HepG2 (cell line): ENCODE measurements around the gene AKR1A1. TPM values are rescaled to one million over a fixed set of nuclear protein-coding genes. Genes with fewer than 3 reads are reported as not detected.

Experiments used
- CBX2 ChIP-seq, 2 experiments: fragments of 200-600 bp in 1 of 2; sonication (generic); formaldehyde crosslinking in 1 of 2; IDR thresholded peaks; 2 replicates each; pipeline versions ENCODE4 v1.7.0 to v1.8.1; 2018 to 2022; ENCODE audit warnings: low read depth in 2 of 2, low read length in 1 of 2, mild to moderate bottlenecking in 1 of 2, missing genetic modification reagents in 1 of 2
- HNF4A ChIP-seq: sonication (generic); formaldehyde crosslinking; IDR thresholded peaks from 2 replicates; pipeline ENCODE4 v1.4.0; 2020; ENCODE audit warnings: missing genetic modification reagents
- MEIS2 ChIP-seq: sonication (generic); formaldehyde crosslinking; IDR thresholded peaks from 2 replicates; pipeline ENCODE4 v1.9.0; 2021; ENCODE audit warnings: mild to moderate bottlenecking, missing genetic modification reagents
- MTF1 ChIP-seq: sonication (generic); formaldehyde crosslinking; IDR thresholded peaks from 2 replicates; pipeline ENCODE4 v1.5.0; 2020; ENCODE audit warnings: missing genetic modification reagents
- PAXIP1 ChIP-seq: sonication (generic); formaldehyde crosslinking; conservative IDR thresholded peaks from 2 replicates; pipeline ENCODE4 v1.4.0; 2020; ENCODE audit warnings: mild to moderate bottlenecking, missing genetic modification reagents, moderate library complexity
- POGZ ChIP-seq: sonication (generic); formaldehyde crosslinking; IDR thresholded peaks from 2 replicates; pipeline ENCODE4 v1.4.0; 2020; ENCODE audit warnings: mild to moderate bottlenecking, missing genetic modification reagents
- THAP8 ChIP-seq: sonication (generic); formaldehyde crosslinking; IDR thresholded peaks from 2 replicates; pipeline ENCODE4 v1.5.1; 2020; ENCODE audit warnings: missing genetic modification reagents, mild to moderate bottlenecking, borderline replicate concordance
- U2AF2 ChIP-seq: fragments of 200-400 bp; formaldehyde crosslinking; IDR thresholded peaks from 2 replicates; pipeline ENCODE4 v1.6.1; 2017; ENCODE audit warnings: low read depth, mild to moderate bottlenecking, low read length
- USF2 ChIP-seq, 2 experiments: sonication (generic) in 1 of 2; formaldehyde crosslinking in 1 of 2; IDR thresholded peaks; 2 replicates each; pipeline versions ENCODE4 v1.5.1 to v1.6.1; 2011 to 2020; ENCODE audit warnings: borderline replicate concordance in 1 of 2, low read depth in 1 of 2, low read length in 1 of 2, mild to moderate bottlenecking in 1 of 2, missing genetic modification reagents in 1 of 2, moderate library complexity in 1 of 2
- ZFX ChIP-seq: sonication (generic); formaldehyde crosslinking; IDR thresholded peaks from 2 replicates; pipeline ENCODE4 v1.4.0; 2020; ENCODE audit warnings: mild to moderate bottlenecking, low read depth, missing genetic modification reagents, moderate library complexity
- ZNF138 ChIP-seq: sonication (generic); formaldehyde crosslinking; IDR thresholded peaks from 2 replicates; pipeline ENCODE4 v1.5.0; 2020; ENCODE audit warnings: mild to moderate bottlenecking, low read depth, missing genetic modification reagents
- ZNF496 ChIP-seq: sonication (generic); formaldehyde crosslinking; IDR thresholded peaks from 2 replicates; pipeline ENCODE4 v1.8.1; 2023; ENCODE audit warnings: mild to moderate bottlenecking, moderate library complexity, missing genetic modification reagents; ENCODE audit not compliant: insufficient replicate concordance
- ZNF501 ChIP-seq: sonication (generic); formaldehyde crosslinking; IDR thresholded peaks from 2 replicates; pipeline ENCODE4 v1.5.1; 2020; ENCODE audit warnings: mild to moderate bottlenecking, moderate library complexity, missing genetic modification reagents
- polyA plus RNA-seq, 8 experiments: library from polyadenylated mRNA; depleted of rRNA in 3 of 8; stranded (reverse) in 7 of 8; unstranded in 1 of 8; fragments of >200 nt; fragmentation: Illumina TruSeq in 4 of 8; extraction: Trizol in 4 of 8; gene quantifications; 2 replicates each; pipeline versions ENCODE4 v1.2.1 to v1.2.3, GENCODE V29; 2011 to 2016; ENCODE audit warnings: low read depth in 4 of 8, missing spikeins in 1 of 8, mixed read lengths in 1 of 8; ENCODE audit not compliant: insufficient read depth in 1 of 8
- total RNA-seq, 5 experiments: library from RNA; depleted of rRNA; stranded (reverse); fragments of >200 nt; fragmentation: Illumina TruSeq; extraction: Trizol; gene quantifications; 2 replicates each; pipeline ENCODE4 v1.2.3, GENCODE V29; 2016; ENCODE audit warnings: low read depth in 1 of 5
- TF ChIP-seq, protein P1 (sequence below): sonication (generic); IDR thresholded peaks from 2 replicates; pipeline ENCODE4 v1.6.1; 2016; ENCODE audit warnings: low read depth, borderline replicate concordance
- TF ChIP-seq, protein P2 (sequence below): sonication (generic); formaldehyde crosslinking; IDR thresholded peaks from 2 replicates; pipeline ENCODE4 v1.8.1; 2023; ENCODE audit warnings: missing genetic modification reagents, mild to moderate bottlenecking, borderline replicate concordance
- TF ChIP-seq, protein P3 (sequence below): IDR thresholded peaks from 2 replicates; pipeline ENCODE4 v1.6.1; 2016; ENCODE audit warnings: low read depth, control low read depth

The AKR1A1 gene
- total and polyA plus RNA-seq, 2 of the 13 experiments (the other 11 are each of a cell fraction or from before 2014, with no cell fraction given), result 181 to 217 TPM

DNA sequence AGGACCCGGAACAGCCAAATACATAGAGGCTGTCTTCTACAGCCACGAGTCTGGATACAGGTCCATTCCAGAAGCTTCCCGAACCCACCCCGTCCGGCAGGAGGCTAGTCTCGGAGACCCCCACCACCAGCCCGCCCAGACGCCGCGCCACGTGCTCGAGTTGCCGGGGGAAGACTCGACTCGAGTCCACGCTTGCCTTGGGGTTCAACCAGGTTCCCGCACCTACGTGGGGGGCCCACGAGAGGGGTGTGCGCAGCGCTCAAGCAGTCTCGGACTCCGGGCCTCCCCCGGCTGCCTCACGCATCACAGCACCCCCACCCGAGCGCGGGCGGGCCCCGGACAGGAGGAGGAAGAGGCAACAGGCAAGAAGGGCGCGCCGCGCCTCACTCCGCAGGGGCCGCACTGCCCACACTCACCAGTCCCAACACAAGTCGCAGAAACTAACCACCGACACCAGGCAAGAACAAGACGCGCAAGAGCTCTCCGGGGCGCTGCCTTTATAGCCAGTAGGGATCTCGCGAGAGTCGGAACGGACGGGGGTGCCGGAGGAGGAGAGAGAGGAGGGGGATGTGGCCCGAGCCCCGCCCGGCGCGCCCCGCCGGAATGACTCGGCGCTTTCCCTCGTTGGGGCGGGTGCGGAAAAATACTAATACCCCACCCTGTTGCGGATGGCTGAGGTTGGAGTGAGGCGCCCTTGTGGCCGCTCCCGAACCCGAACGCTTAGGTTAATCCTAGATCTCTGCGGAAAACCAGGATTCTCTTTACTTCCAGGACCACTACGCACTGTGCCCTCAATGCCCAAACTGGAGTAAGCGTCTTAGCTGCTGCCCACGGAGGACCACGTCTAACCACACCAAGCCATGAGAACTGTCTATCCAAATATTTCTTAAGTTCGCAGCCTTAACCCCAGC is 29.0 kb upstream of the AKR1A1 start, which contains the start of gene PRDX1 (continued):
- TF ChIP-seq POGZ (CRISPR knock-in tag) (peak; percentile 99), MEIS2 (peak; percentile 30; the same call in 1 of the 2 replicates), U2AF2 (no peak), HNF4A (CRISPR knock-in tag) (no peak; the same call in none of the 2 replicates), MTF1 (CRISPR knock-in tag) (0 out of 2 replicates have a peak, but pooled peaks have one; percentile 45), ZNF501 (CRISPR knock-in tag) (peak; percentile 82), USF2 (IDR thresholded peaks at IDR 0.05; ENCODE audit: low read depth, low read length) (no peak), USF2 (CRISPR knock-in tag; IDR thresholded peaks at IDR 0.05; ENCODE audit: borderline replicate concordance) (no peak), ZNF496 (CRISPR knock-in tag) (no peak), CBX2 (IDR thresholded peaks at IDR 0.05; ENCODE audit: low read depth, low read length) (no peak), CBX2 (CRISPR knock-in tag; IDR thresholded peaks at IDR 0.05; ENCODE audit: low read depth) (no peak), THAP8 (CRISPR knock-in tag) (peak; percentile 33; the same call in 1 of the 2 replicates), ZNF138 (CRISPR knock-in tag) (no peak), PAXIP1 (CRISPR knock-in tag) (peak; percentile 76), ZFX (CRISPR knock-in tag) (peak; percentile 87)
- TF ChIP-seq, protein P1, sequence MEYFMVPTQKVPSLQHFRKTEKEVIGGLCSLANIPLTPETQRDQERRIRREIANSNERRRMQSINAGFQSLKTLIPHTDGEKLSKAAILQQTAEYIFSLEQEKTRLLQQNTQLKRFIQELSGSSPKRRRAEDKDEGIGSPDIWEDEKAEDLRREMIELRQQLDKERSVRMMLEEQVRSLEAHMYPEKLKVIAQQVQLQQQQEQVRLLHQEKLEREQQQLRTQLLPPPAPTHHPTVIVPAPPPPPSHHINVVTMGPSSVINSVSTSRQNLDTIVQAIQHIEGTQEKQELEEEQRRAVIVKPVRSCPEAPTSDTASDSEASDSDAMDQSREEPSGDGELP, result no peak; the same call in 1 of the 2 replicates
- TF ChIP-seq, protein P2, sequence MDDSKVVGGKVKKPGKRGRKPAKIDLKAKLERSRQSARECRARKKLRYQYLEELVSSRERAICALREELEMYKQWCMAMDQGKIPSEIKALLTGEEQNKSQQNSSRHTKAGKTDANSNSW (CRISPR knock-in tag), result no peak; the same call in none of the 2 replicates
- TF ChIP-seq, protein P3, sequence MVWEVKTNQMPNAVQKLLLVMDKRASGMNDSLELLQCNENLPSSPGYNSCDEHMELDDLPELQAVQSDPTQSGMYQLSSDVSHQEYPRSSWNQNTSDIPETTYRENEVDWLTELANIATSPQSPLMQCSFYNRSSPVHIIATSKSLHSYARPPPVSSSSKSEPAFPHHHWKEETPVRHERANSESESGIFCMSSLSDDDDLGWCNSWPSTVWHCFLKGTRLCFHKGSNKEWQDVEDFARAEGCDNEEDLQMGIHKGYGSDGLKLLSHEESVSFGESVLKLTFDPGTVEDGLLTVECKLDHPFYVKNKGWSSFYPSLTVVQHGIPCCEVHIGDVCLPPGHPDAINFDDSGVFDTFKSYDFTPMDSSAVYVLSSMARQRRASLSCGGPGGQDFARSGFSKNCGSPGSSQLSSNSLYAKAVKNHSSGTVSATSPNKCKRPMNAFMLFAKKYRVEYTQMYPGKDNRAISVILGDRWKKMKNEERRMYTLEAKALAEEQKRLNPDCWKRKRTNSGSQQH (CRISPR knock-in tag), result peak; percentile 97
